ENCODE data around the gene LRRC71. TPM values are rescaled to one million over a fixed set of nuclear protein-coding genes. Genes with fewer than 3 reads are reported as not detected.

LRRC71 gene
- total and polyA plus RNA-seq, 10 of the 15 experiments (the other 5 are each of a cell fraction or from before 2014, with no cell fraction given) = not detected

DNA sequence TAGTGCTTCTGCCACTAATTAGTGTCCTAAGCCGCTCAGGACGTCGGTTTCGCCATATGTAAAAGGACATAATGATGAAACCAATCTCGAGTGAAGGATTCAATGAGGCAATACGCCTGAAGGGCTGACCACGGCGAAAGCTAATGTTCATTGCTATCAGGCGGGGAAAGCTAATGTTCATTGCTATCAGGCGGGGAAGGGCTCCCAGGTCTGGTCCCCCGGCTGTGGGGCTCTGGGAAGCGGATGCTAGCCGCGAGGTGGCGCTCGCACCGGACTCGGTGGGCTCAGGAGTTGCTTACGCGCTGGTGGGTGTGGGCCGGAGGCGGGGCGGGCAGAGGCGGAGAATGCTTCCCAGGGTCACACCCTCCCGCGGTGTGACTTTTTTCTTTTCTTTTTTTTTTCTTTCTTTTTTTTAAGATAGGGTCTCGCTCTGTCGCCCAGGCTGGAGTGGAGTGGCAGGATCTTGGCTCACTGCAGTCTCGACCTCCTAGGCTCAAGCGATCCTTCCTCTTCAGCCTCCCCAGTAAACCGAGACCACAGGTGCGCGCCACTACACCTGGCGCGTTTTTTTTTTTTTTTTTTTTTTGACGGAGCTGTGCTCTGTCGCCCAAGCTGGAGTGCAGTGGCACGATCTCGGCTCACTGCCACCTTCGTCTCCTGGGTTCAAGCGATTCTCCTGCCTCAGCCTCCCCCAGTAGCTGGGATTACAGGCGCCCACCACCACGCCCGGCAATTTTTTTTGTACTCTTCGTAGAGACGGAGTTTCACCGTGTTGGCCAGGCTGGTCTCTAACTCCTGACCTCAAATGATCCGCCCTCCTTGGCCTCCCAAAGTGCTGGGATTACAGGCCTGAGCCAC lies 28.0 kb upstream of the LRRC71 start:
- no peak for DNase-seq (ENCODE audit: low read depth, low spot score)
- BruUV-seq (replicated peaks) = no TSS peak
- Histone ChIP-seq H3K36me3 (ENCODE audit: control insufficient read depth in 2 of 2, insufficient read depth in 2 of 2, low read length in 1 of 2) (no peaks in the 10 kb centered on the region), H3K79me2 (ENCODE audit: control insufficient read depth, insufficient read depth, low read length) (no peaks in the 10 kb centered on the region), H3K9me3 (replicated peaks; ENCODE audit: control insufficient read depth, insufficient read depth, low read length) (no peaks in the 10 kb centered on the region), H3K9ac (ENCODE audit: control insufficient read depth, insufficient read depth, low read length) (no peak overlapping the region), H2AFZ (ENCODE audit: control insufficient read depth, low read depth, low read length) (peak overlapping the region; percentile 10; the same call in 1 of the 2 replicates), H3K27me3 (replicated peaks in 1 of 2; ENCODE audit: control insufficient read depth in 2 of 2, insufficient read depth in 2 of 2, low read length in 1 of 2) (peaks cover 5 to 11% of the 10 kb centered on the region in 2 experiments), H3K27ac (ENCODE audit: control insufficient read depth, insufficient read depth) (no peak overlapping the region), H3K4me2 (ENCODE audit: control insufficient read depth, insufficient read depth) (peak overlapping the region; percentile 39; the same call in 1 of the 2 replicates), H4K20me1 (ENCODE audit: control insufficient read depth, insufficient read depth) (no peaks in the 10 kb centered on the region), H3K4me3 (no peak overlapping the region), H3K4me1 (ENCODE audit: control insufficient read depth, insufficient read depth, low read length) (no peaks in the 10 kb centered on the region)
- intact Hi-C loops (cut with micrococcal nuclease; ENCODE audit: unreplicated experiment) (loop anchor here (1.0 kb wide), 2 partner anchors 36 to 69 kb away; no protein-coding TSS in a partner anchor), in situ Hi-C loops (cut with MboI) (no loop called here)
- ChIA-PET POLR2A (interaction anchor here (0.6 kb wide), 2 partner anchors 83 to 124 kb away, joined by 4 to 5 read pairs; no protein-coding TSS in a partner anchor), CTCF (interaction anchor here (0.6 to 5.7 kb wide), 31 partner anchors 9 to 272 kb away, joined by 3 to 97 read pairs (median 5); partner anchors contain the start of genes ISG20L2, METTL25B and NTRK1), SMC1A (ENCODE audit: uncharacterized antibody, unreplicated experiment) (interaction anchor here (1.1 to 5.2 kb wide), 4 partner anchors 31 to 182 kb away, joined by 5 to 50 read pairs (median 6); partner anchors contain the start of genes ISG20L2 and METTL25B), RAD21 (ENCODE audit: unreplicated experiment) (interaction anchor here (1.0 to 7.1 kb wide), 5 partner anchors 18 to 165 kb away, joined by 3 to 46 read pairs (median 27); partner anchors contain the start of genes ISG20L2, METTL25B and NTRK1)
- WGBS (ENCODE audit: insufficient coverage, insufficient replicate concordance, low lambda C conversion rate, missing lambda C conversion rate) = 10% methylated on average over 34 of the region's 48 CpGs
- FAIRE-seq = peak; percentile 79
- peak; percentile 95 for ATAC-seq
- TF ChIP-seq HCFC1 (IDR thresholded peaks at IDR 0.05; ENCODE audit: low read length) (no peak), HDAC2 (IDR thresholded peaks at IDR 0.05) (no peak), YBX1 (IDR thresholded peaks at IDR 0.05) (no peak), RAD21 (IDR thresholded peaks at IDR 0.05; ENCODE audit: insufficient read depth, low read depth, low read length) (peak; percentile 38; the same call in 1 of the 2 replicates), NR2C1 (IDR thresholded peaks at IDR 0.05) (no peak), NFYB (IDR thresholded peaks at IDR 0.05; ENCODE audit: insufficient read depth, low read depth, low read length) (no peak), CTCF (IDR thresholded peaks at IDR 0.05 in 2 of 3, conservative IDR thresholded peaks at IDR 0.05 in 1 of 3; ENCODE audit: control insufficient read depth in 2 of 3, extremely low read depth in 1 of 3, insufficient read depth in 1 of 3, low read depth in 3 of 3, low read length in 3 of 3) (peak; percentile 63 to 87 (median 68)), YY1 (IDR thresholded peaks at IDR 0.05; ENCODE audit: low read depth, low read length) (peak; percentile 56; the same call in 1 of the 2 replicates), CBX3 (IDR thresholded peaks at IDR 0.05; ENCODE audit: borderline replicate concordance, low read depth) (no peak), KAT2A (conservative IDR thresholded peaks at IDR 0.05; ENCODE audit: control insufficient read depth, low read depth, low read length) (no peak), ZNF384 (IDR thresholded peaks at IDR 0.05; ENCODE audit: borderline replicate concordance, low read depth, low read length) (no peak), IRF3 (IDR thresholded peaks at IDR 0.05) (no peak)
- TF ChIP-seq, protein P1, sequence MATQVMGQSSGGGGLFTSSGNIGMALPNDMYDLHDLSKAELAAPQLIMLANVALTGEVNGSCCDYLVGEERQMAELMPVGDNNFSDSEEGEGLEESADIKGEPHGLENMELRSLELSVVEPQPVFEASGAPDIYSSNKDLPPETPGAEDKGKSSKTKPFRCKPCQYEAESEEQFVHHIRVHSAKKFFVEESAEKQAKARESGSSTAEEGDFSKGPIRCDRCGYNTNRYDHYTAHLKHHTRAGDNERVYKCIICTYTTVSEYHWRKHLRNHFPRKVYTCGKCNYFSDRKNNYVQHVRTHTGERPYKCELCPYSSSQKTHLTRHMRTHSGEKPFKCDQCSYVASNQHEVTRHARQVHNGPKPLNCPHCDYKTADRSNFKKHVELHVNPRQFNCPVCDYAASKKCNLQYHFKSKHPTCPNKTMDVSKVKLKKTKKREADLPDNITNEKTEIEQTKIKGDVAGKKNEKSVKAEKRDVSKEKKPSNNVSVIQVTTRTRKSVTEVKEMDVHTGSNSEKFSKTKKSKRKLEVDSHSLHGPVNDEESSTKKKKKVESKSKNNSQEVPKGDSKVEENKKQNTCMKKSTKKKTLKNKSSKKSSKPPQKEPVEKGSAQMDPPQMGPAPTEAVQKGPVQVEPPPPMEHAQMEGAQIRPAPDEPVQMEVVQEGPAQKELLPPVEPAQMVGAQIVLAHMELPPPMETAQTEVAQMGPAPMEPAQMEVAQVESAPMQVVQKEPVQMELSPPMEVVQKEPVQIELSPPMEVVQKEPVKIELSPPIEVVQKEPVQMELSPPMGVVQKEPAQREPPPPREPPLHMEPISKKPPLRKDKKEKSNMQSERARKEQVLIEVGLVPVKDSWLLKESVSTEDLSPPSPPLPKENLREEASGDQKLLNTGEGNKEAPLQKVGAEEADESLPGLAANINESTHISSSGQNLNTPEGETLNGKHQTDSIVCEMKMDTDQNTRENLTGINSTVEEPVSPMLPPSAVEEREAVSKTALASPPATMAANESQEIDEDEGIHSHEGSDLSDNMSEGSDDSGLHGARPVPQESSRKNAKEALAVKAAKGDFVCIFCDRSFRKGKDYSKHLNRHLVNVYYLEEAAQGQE (IDR thresholded peaks at IDR 0.05; ENCODE audit: low read depth, low read length) = no peak
- TF ChIP-seq, protein P2, sequence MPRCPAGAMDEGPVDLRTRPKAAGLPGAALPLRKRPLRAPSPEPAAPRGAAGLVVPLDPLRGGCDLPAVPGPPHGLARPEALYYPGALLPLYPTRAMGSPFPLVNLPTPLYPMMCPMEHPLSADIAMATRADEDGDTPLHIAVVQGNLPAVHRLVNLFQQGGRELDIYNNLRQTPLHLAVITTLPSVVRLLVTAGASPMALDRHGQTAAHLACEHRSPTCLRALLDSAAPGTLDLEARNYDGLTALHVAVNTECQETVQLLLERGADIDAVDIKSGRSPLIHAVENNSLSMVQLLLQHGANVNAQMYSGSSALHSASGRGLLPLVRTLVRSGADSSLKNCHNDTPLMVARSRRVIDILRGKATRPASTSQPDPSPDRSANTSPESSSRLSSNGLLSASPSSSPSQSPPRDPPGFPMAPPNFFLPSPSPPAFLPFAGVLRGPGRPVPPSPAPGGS (IDR thresholded peaks at IDR 0.05; ENCODE audit: borderline replicate concordance, insufficient read depth, low read depth, low read length, poor library complexity, severe bottlenecking) = no peak

All from GM12878 (cell line).